Glutamatergic neuron (in vitro differentiated cells): Measurements from ENCODE around the gene PSORS1C1. TPM values are rescaled to one million over a fixed set of nuclear protein-coding genes. Genes with fewer than 3 reads are reported as not detected.

Source experiments
- DNase-seq: peaks from one replicate; pipeline ENCODE4 v3.0.0; 2022
- H3K27ac Mint-ChIP-seq: one replicate; pipeline ENCODE4 v1.8.0; 2020; ENCODE audit warnings: mild to moderate bottlenecking, mixed read lengths, inconsistent platforms; ENCODE audit not compliant: unreplicated experiment
- H3K27me3 Mint-ChIP-seq: one replicate; pipeline ENCODE4 v1.8.0; 2020; ENCODE audit warnings: mild to moderate bottlenecking, moderate library complexity, mixed read lengths, inconsistent platforms; ENCODE audit not compliant: unreplicated experiment
- H3K36me3 Mint-ChIP-seq: one replicate; pipeline ENCODE4 v1.8.0; 2020; ENCODE audit warnings: mild to moderate bottlenecking, mixed read lengths, inconsistent platforms; ENCODE audit not compliant: unreplicated experiment
- H3K4me1 Mint-ChIP-seq: one replicate; pipeline ENCODE4 v1.8.0; 2020; ENCODE audit warnings: mild to moderate bottlenecking, low read depth, mixed read lengths, inconsistent platforms; ENCODE audit not compliant: unreplicated experiment
- H3K4me3 Mint-ChIP-seq: one replicate; pipeline ENCODE4 v1.8.0; 2020; ENCODE audit warnings: mild to moderate bottlenecking, mixed read lengths, inconsistent platforms; ENCODE audit not compliant: unreplicated experiment
- H3K9me3 Mint-ChIP-seq: one replicate; pipeline ENCODE4 v1.8.0; 2020; ENCODE audit warnings: mild to moderate bottlenecking, moderate library complexity, mixed read lengths, inconsistent platforms; ENCODE audit not compliant: unreplicated experiment
- total RNA-seq: library from RNA; stranded (reverse); fragmentation: NEBNext Ultra II Directional; extraction: Animal tissue kit (Norgen Biotek cat#: 25700); gene quantifications from one replicate; pipeline ENCODE4 v1.2.1, GENCODE V29; 2021; ENCODE audit not compliant: unreplicated experiment
- TF ChIP-seq, protein P1 (sequence below): fragments of 200-600 bp; sonication (generic); IDR thresholded peaks from one replicate; pipeline ENCODE4 v1.5.0; 2021; ENCODE audit not compliant: partially characterized antibody, unreplicated experiment

PSORS1C1 gene
- total RNA-seq, 1 donor from 2014 or later: not detected

GRCh38 chr6:31074401-31074800 lies 40.2 kb upstream of the PSORS1C1 start:
- DNase-seq: no peak
- Mint-ChIP-seq H3K36me3 (no peaks in the 10 kb centered on the region), H3K27ac (no peak overlapping the region), H3K9me3 (no peaks in the 10 kb centered on the region), H3K4me1 (no peaks in the 10 kb centered on the region), H3K4me3 (no peak overlapping the region), H3K27me3 (no peaks in the 10 kb centered on the region)
- TF ChIP-seq, protein P1, sequence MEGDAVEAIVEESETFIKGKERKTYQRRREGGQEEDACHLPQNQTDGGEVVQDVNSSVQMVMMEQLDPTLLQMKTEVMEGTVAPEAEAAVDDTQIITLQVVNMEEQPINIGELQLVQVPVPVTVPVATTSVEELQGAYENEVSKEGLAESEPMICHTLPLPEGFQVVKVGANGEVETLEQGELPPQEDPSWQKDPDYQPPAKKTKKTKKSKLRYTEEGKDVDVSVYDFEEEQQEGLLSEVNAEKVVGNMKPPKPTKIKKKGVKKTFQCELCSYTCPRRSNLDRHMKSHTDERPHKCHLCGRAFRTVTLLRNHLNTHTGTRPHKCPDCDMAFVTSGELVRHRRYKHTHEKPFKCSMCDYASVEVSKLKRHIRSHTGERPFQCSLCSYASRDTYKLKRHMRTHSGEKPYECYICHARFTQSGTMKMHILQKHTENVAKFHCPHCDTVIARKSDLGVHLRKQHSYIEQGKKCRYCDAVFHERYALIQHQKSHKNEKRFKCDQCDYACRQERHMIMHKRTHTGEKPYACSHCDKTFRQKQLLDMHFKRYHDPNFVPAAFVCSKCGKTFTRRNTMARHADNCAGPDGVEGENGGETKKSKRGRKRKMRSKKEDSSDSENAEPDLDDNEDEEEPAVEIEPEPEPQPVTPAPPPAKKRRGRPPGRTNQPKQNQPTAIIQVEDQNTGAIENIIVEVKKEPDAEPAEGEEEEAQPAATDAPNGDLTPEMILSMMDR: no peak

GRCh38 chr6:31075528-31075927 lies 39.1 kb upstream of the PSORS1C1 start:
- Mint-ChIP-seq H3K36me3 (no peaks in the 10 kb centered on the region), H3K9me3 (no peaks in the 10 kb centered on the region), H3K4me3 (no peak overlapping the region), H3K4me1 (no peaks in the 10 kb centered on the region), H3K27ac (no peak overlapping the region), H3K27me3 (no peaks in the 10 kb centered on the region)
- DNase-seq: no peak
- TF ChIP-seq, protein P1: no peak

- Mint-ChIP-seq H3K27me3 (no peaks in the 10 kb centered on the region), H3K4me1 (no peaks in the 10 kb centered on the region), H3K9me3 (no peaks in the 10 kb centered on the region), H3K27ac (no peak overlapping the region), H3K36me3 (no peaks in the 10 kb centered on the region), H3K4me3 (no peak overlapping the region)
- TF ChIP-seq, protein P1: no peak
- no peak for DNase-seq
Measured at GRCh38 chr6:31076611-31077010, 38.0 kb upstream of the PSORS1C1 start.

GRCh38 chr6:31079656-31080261 lies 34.8 kb upstream of the PSORS1C1 start:
- TF ChIP-seq, protein P1: peak; percentile 67

DNA sequence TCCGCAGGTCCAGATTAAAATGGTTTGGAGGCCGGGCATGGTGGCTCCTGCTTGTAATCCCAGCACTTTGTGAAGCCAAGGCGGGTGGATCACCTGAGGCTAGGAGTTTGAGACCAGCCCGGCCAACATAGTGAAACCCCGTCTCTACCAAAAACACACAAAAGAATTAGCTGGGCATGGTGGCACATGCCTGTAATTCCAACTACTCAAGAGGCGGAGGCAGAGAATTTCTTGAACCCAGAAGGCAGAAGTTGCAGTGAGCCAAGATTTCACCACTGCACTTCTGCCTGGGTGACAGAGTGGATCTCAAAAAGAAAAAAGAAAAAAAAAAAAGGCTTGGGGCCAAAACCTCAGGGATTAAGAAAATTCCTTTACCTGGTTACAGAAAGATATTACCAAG lies 32.7 kb upstream of the PSORS1C1 start:
- peak overlapping the region; percentile 3 for H3K27ac Mint-ChIP-seq
- H3K9me3 Mint-ChIP-seq: peaks cover 3% of the 10 kb centered on the region
- H3K36me3 Mint-ChIP-seq: no peaks in the 10 kb centered on the region
- peaks cover 3% of the 10 kb centered on the region for H3K27me3 Mint-ChIP-seq
- DNase-seq: no peak
- H3K4me1 Mint-ChIP-seq: peaks cover 17% of the 10 kb centered on the region
- TF ChIP-seq, protein P1: no peak
- H3K4me3 Mint-ChIP-seq: no peak overlapping the region

More at GRCh38 chr6:31079656-31080261, 34.8 kb upstream of the PSORS1C1 start:
- H3K27me3 Mint-ChIP-seq: peaks cover under 1% of the 10 kb centered on the region
- H3K9me3 Mint-ChIP-seq: peaks cover 3% of the 10 kb centered on the region
- DNase-seq: peak; percentile 79
- no peaks in the 10 kb centered on the region for H3K36me3 Mint-ChIP-seq
- no peak overlapping the region for H3K4me3 Mint-ChIP-seq
- H3K4me1 Mint-ChIP-seq: peaks cover 11% of the 10 kb centered on the region
- H3K27ac Mint-ChIP-seq: no peak overlapping the region
